GM12873 (cell line): ENCODE results near the gene GADL1.

Experiments
- TF ChIP-seq, protein P1 (sequence below): IDR thresholded peaks from 2 replicates; pipeline ENCODE4 v1.5.1; 2012; ENCODE audit warnings: low read depth, mild to moderate bottlenecking, moderate library complexity, low read length, control low read depth; ENCODE audit not compliant: insufficient read depth; ENCODE audit errors: missing control alignments

Gene GADL1

DNA sequence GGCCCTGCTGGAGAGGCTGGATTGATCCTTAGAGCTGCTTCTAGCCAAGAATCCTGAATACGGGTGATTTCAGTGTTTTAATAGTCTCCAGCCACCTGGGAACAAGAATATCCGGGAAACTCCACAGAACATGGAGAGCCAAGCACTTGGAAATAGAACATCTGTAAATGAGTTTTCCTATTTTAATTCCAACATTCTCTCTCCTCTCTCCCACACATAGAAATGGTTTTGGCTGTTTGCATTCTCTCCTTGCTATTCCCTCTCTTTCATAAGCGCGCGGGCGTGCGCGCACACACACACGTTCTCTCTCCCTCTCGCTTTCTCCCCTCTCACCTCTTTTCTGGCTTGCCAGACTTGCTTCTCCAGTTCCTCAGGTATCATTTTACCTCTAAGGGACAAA lies 50.6 kb downstream of the GADL1 start:
- TF ChIP-seq, protein P1, sequence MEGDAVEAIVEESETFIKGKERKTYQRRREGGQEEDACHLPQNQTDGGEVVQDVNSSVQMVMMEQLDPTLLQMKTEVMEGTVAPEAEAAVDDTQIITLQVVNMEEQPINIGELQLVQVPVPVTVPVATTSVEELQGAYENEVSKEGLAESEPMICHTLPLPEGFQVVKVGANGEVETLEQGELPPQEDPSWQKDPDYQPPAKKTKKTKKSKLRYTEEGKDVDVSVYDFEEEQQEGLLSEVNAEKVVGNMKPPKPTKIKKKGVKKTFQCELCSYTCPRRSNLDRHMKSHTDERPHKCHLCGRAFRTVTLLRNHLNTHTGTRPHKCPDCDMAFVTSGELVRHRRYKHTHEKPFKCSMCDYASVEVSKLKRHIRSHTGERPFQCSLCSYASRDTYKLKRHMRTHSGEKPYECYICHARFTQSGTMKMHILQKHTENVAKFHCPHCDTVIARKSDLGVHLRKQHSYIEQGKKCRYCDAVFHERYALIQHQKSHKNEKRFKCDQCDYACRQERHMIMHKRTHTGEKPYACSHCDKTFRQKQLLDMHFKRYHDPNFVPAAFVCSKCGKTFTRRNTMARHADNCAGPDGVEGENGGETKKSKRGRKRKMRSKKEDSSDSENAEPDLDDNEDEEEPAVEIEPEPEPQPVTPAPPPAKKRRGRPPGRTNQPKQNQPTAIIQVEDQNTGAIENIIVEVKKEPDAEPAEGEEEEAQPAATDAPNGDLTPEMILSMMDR, result no peak

DNA sequence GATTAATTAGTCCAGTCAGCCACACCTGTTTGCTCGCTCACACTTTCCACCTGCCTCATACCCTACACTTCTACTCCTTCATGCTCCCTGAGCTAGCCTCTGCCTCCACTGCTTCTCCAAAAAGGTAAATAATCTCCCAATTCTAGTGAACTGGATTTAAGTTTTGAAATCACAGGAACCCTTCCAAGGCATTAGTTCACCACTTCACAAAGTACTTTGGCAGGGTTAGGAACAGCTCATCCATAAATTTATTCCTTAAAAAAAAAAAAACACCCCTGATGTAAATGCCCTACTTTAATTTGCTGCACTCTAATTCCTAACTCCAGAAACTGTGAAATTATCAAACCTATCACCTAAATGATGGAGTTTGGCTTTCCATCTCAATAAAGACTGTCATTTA lies 58.3 kb downstream of the GADL1 start:
- TF ChIP-seq, protein P1, result no peak

DNA sequence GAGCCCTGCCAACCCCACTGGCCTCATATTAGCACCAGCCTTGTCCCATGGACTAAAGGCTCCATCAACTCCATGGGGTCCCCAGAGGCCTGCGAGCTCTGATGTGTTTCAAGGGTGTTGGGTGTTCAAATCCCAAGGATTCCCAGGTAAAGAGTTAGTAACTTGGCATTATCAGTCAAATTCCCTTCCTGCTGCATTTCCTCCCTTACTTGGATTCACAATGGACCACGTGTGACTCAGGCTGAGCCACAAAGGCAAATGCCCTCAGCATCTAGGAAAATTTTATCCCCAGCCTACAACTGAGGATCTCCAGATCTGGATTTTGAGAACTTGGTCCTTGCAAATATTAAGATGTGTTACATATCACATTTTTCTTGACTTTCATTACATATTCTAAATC lies 58.8 kb downstream of the GADL1 start:
- TF ChIP-seq, protein P1, result no peak

DNA sequence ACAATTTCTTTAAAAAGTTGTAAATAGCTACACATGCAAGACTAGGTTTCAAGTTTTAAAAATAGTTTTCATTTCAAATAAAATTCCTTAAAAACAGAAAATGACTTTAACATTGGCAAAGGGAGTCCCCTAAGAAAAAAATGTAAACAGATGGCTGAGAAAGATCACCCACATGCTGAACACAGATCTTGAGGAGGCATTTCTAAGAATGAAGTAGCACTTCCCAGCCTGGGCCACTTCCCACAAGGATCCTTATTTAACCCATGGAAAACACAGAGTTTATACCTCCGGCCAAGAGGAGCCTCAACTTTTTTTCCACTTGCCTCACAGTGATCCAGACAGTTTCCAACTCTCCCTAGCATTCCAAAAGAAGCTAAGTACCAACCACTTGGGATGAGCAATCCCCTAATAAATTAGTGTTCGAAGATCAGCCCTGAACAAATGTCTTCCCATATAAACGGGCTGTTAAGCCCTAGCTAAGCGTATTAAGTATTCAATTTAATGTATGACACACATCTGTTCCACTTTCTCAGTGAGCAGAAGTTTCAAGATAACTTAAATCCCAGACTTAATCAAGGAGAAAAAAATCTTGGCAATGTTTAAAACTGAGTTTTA lies 61.4 kb downstream of the GADL1 start:
- TF ChIP-seq, protein P1, result no peak

DNA sequence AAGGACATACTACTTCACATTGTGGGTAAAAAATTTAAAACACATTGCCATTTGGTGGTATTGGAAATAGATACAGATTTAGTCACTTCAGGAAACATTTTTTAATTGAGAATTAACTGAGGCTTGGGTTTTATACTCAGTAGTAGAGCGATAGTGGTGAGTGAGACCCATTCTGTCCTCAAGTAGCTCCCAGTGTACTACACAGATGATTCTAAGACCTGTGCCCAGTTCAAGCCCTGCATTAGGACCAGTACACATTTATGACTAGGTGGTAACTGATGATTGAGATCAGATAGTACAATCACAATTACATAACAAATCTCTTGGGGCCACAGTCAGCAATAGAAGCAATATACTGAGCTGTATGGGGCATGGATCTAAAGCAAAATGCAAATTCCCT lies 67.4 kb downstream of the GADL1 start:
- TF ChIP-seq, protein P1, result no peak

DNA sequence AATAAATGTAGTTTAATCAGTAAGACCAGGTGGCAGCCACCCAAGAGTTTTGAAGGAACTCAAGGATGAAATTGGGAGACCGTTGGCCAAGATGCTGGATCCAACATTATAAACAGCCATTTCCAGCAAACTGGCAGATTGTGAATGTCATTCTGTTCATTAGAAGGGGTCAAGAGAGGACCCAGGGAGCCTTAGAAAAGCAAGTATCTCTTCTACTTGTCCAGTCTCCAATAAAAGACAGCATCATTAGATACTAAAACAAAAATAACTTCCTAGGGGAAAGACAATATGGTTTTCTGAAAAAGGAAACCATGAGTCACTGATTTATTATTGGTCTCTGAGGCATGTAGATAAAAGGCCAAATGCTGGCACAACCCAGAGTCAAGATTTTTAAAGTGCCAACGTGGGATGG lies 67.9 kb downstream of the GADL1 start:
- TF ChIP-seq, protein P1, result no peak

DNA sequence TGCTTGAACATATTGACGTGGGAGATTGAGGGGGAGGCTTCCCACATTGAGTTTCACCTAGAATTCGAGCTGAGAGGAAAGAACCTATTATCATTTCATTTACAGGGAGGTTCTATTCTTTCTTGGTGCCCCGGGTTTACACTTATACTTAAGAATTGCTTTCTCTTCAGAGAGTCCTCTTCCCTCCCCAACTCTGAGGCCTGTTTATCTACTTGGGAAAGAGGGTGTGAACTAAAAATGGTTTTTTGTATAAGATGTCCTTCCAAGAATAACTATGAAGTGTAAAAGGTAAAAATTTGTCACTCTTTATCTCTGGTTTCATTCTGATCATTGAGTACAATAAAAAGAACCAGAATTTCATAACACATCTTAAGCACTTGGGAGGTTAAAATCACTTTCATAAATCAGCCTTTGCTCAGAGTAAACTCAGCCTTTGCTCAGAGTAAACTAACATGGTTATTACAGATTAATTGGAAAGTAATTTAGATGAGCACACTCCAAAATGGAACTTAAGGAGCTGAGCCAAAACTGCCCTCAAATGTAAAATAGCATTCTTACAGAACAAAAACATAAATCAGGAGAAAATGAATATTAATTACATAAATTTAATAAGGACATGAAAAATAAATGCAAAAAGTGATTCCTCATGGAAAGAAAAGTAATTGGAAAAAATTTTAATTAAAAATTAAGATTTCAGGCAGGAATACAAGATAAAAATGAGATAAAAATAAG lies 75.2 kb downstream of the GADL1 start:
- TF ChIP-seq, protein P1, result no peak
